HepG2 (cell line): ENCODE measurements around the gene TNFAIP3. TPM values are rescaled to one million over a fixed set of nuclear protein-coding genes. Genes with fewer than 3 reads are reported as not detected.

ENCODE experiments used
- ATAC-seq: fragments of 200-7000 bp; cut with Tn5 transposase; 3 replicates; pipeline ENCODE4 v1.9.1; 2020; ENCODE audit warnings: mild to moderate bottlenecking, moderate library complexity
- BruUV-seq: library from RNA; stranded (reverse); fragments of 400-500 nt; replicated peaks from 2 replicates; lab custom pipeline; 2021; lab: Mats Ljungman, UMichigan
- CTCF ChIA-PET: fragments of 300-600 bp; formaldehyde crosslinking; extraction: SDS; loops from one replicate; lab custom pipeline; 2021; ENCODE audit warnings: low total read pairs, inconsistent platforms, low intra/inter-chr PET ratio; lab: Yijun Ruan, JAX
- POLR2A ChIA-PET: fragments of 350-600 bp; sonication (Branson Sonifier 250); formaldehyde crosslinking; loops from one replicate; lab custom pipeline; 2020; ENCODE audit warnings: antibody characterized with exemption, inconsistent platforms; lab: Yijun Ruan, JAX
- DNase-seq: peaks from one replicate; pipeline ENCODE4 v3.0.0-alpha.2; 2015; ENCODE audit warnings: low spot score
- FAIRE-seq: peaks from 3 replicates; lab custom pipeline; 2011; peaks lifted over from hg19 to GRCh38; lab: Jason Lieb, UNC
- H2AFZ ChIP-seq: one replicate; pipeline ENCODE4 v1.6.1; 2011; ENCODE audit warnings: low read length, inconsistent platforms
- H3K27ac ChIP-seq: fragments of 300-600 bp; 3 replicates; pipeline ENCODE4 v1.8.0; 2011; ENCODE audit warnings: mixed run types, mild to moderate bottlenecking, mixed read lengths, low read length, inconsistent platforms; ENCODE audit not compliant: insufficient read depth; ENCODE audit errors: extremely low read length
- H3K27me3 ChIP-seq, 2 experiments: fragments of 200-600 bp in 1 of 2; 2 replicates in 1 of 2; 3 replicates in 1 of 2; pipeline versions ENCODE4 v1.6.0 to v1.8.0; 2011; ENCODE audit warnings: low read length in 2 of 2, mild to moderate bottlenecking in 2 of 2, moderate library complexity in 2 of 2, inconsistent platforms in 1 of 2; ENCODE audit not compliant: insufficient read depth in 2 of 2, control insufficient read depth in 1 of 2
- H3K36me3 ChIP-seq, 2 experiments: fragments of 200-600 bp in 1 of 2; replicated peaks in 1 of 2; 2 replicates in 1 of 2; 3 replicates in 1 of 2; pipeline versions ENCODE4 v1.5.1 to v1.8.0; 2011; ENCODE audit warnings: low read length in 2 of 2, inconsistent platforms in 1 of 2; ENCODE audit not compliant: insufficient read depth in 2 of 2, control insufficient read depth in 1 of 2
- H3K4me1 ChIP-seq: 2 replicates; pipeline ENCODE4 v1.5.1; 2012; ENCODE audit warnings: low read length, inconsistent platforms; ENCODE audit not compliant: insufficient read depth
- H3K4me2 ChIP-seq: 2 replicates; pipeline ENCODE4 v1.6.0; 2011; ENCODE audit warnings: low read depth, low read length, inconsistent platforms
- H3K4me3 ChIP-seq, 3 experiments: fragments of 200-600 bp in 1 of 3; sonication (generic), shearing (Covaris generic) in 1 of 3; replicated peaks in 1 of 3; 2 replicates each; pipeline ENCODE4 v1.5.1; 2011 to 2016; ENCODE audit warnings: low read length in 3 of 3, inconsistent platforms in 2 of 3, low read depth in 2 of 3, mild to moderate bottlenecking in 2 of 3, control low read depth in 1 of 3, mixed read lengths in 1 of 3; ENCODE audit not compliant: insufficient read depth in 1 of 3
- H3K79me2 ChIP-seq: one replicate; pipeline ENCODE4 v1.6.1; 2011; ENCODE audit warnings: low read length, inconsistent platforms; ENCODE audit not compliant: insufficient read depth
- H3K9ac ChIP-seq: 2 replicates; pipeline ENCODE4 v1.6.0; 2011; ENCODE audit warnings: mild to moderate bottlenecking, low read depth, low read length, inconsistent platforms; ENCODE audit not compliant: insufficient read depth
- H3K9me3 ChIP-seq: 2 replicates; pipeline ENCODE4 v1.5.1; 2012; ENCODE audit warnings: mild to moderate bottlenecking, low read length
- H4K20me1 ChIP-seq: 2 replicates; pipeline ENCODE4 v1.6.0; 2011; ENCODE audit warnings: inconsistent platforms, mild to moderate bottlenecking, low read length, moderate library complexity; ENCODE audit not compliant: insufficient read depth
- MBD4 ChIP-seq: IDR thresholded peaks from 2 replicates; pipeline ENCODE4 v1.6.1; 2012; ENCODE audit warnings: low read length, inconsistent platforms, borderline replicate concordance
- NONO ChIP-seq, 2 experiments: fragments of 450-650 bp in 1 of 2; sonication (generic) in 1 of 2; formaldehyde crosslinking in 1 of 2; IDR thresholded peaks in 1 of 2; conservative IDR thresholded peaks in 1 of 2; 2 replicates each; pipeline versions ENCODE4 v1.6.1 to v1.8.0; 2017 to 2022; ENCODE audit warnings: mild to moderate bottlenecking in 1 of 2, missing genetic modification reagents in 1 of 2, moderate library complexity in 1 of 2
- SPEN ChIP-seq: sonication (generic); formaldehyde crosslinking; IDR thresholded peaks from 2 replicates; pipeline ENCODE4 v1.5.1; 2020; ENCODE audit warnings: low read depth, mild to moderate bottlenecking, missing genetic modification reagents
- TARDBP ChIP-seq: sonication (generic); formaldehyde crosslinking; IDR thresholded peaks from 2 replicates; pipeline ENCODE4 v1.8.0; 2022; ENCODE audit warnings: mild to moderate bottlenecking, missing genetic modification reagents
- ZNF296 ChIP-seq: sonication (generic); formaldehyde crosslinking; conservative IDR thresholded peaks from 2 replicates; pipeline ENCODE4 v1.5.0; 2020; ENCODE audit warnings: mild to moderate bottlenecking, missing genetic modification reagents
- in situ Hi-C: cut with HindIII; loops from 2 replicates; pipeline ENCODE4 v1.10.0; 2017; ENCODE audit warnings: low pct_unique_long_range_greater_than_20kb; ENCODE audit not compliant: extremely low pct_ligation_motif_present
- intact Hi-C: fragments of 100-400 bp; cut with micrococcal nuclease; formaldehyde crosslinking; loops from one replicate; pipeline ENCODE4 v1.10.0; 2022; ENCODE audit not compliant: unreplicated experiment
- polyA plus RNA-seq, 8 experiments: library from polyadenylated mRNA; depleted of rRNA in 3 of 8; stranded (reverse) in 7 of 8; unstranded in 1 of 8; fragments of >200 nt; fragmentation: Illumina TruSeq in 4 of 8; extraction: Trizol in 4 of 8; gene quantifications; 2 replicates each; pipeline versions ENCODE4 v1.2.1 to v1.2.3, GENCODE V29; 2011 to 2016; ENCODE audit warnings: low read depth in 4 of 8, missing spikeins in 1 of 8, mixed read lengths in 1 of 8; ENCODE audit not compliant: insufficient read depth in 1 of 8
- total RNA-seq, 5 experiments: library from RNA; depleted of rRNA; stranded (reverse); fragments of >200 nt; fragmentation: Illumina TruSeq; extraction: Trizol; gene quantifications; 2 replicates each; pipeline ENCODE4 v1.2.3, GENCODE V29; 2016; ENCODE audit warnings: low read depth in 1 of 5
- TF ChIP-seq, protein P1 (sequence below): sonication (generic); formaldehyde crosslinking; IDR thresholded peaks from 2 replicates; pipeline ENCODE4 v1.4.0; 2020; ENCODE audit warnings: missing genetic modification reagents, borderline replicate concordance
- TF ChIP-seq, protein P2 (sequence below): sonication (generic); formaldehyde crosslinking; IDR thresholded peaks from 2 replicates; pipeline ENCODE4 v1.8.0; 2022; ENCODE audit warnings: missing genetic modification reagents, low read depth, mild to moderate bottlenecking, borderline replicate concordance
- TF ChIP-seq, protein P3 (sequence below): sonication (generic); formaldehyde crosslinking; IDR thresholded peaks from 2 replicates; pipeline ENCODE4 v1.4.0; 2020; ENCODE audit warnings: missing genetic modification reagents

TNFAIP3 gene
- total and polyA plus RNA-seq, 2 of the 13 experiments (the other 11 are each of a cell fraction or from before 2014, with no cell fraction given) = 28.2 to 47.1 TPM

DNA sequence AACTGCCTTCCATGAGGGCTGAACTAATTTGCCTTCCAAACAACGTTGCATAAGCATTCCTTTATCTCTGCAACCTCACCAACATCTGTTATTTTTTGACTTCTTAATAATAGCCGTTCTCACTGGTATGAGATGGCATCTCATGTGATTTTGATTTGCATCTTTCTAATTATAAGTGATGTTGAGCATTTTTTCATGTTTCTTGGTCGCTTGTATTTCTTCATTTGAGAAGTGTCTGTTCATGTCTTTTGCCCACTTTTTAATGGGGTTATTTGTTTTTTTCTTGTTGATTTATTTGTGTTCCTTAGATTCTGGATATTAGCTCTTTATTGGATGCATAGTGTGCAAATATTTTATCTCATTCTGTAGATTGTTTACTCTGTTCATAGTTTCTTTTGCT, 46.4 kb downstream of the TNFAIP3 start (continued):
- TF ChIP-seq, protein P1, sequence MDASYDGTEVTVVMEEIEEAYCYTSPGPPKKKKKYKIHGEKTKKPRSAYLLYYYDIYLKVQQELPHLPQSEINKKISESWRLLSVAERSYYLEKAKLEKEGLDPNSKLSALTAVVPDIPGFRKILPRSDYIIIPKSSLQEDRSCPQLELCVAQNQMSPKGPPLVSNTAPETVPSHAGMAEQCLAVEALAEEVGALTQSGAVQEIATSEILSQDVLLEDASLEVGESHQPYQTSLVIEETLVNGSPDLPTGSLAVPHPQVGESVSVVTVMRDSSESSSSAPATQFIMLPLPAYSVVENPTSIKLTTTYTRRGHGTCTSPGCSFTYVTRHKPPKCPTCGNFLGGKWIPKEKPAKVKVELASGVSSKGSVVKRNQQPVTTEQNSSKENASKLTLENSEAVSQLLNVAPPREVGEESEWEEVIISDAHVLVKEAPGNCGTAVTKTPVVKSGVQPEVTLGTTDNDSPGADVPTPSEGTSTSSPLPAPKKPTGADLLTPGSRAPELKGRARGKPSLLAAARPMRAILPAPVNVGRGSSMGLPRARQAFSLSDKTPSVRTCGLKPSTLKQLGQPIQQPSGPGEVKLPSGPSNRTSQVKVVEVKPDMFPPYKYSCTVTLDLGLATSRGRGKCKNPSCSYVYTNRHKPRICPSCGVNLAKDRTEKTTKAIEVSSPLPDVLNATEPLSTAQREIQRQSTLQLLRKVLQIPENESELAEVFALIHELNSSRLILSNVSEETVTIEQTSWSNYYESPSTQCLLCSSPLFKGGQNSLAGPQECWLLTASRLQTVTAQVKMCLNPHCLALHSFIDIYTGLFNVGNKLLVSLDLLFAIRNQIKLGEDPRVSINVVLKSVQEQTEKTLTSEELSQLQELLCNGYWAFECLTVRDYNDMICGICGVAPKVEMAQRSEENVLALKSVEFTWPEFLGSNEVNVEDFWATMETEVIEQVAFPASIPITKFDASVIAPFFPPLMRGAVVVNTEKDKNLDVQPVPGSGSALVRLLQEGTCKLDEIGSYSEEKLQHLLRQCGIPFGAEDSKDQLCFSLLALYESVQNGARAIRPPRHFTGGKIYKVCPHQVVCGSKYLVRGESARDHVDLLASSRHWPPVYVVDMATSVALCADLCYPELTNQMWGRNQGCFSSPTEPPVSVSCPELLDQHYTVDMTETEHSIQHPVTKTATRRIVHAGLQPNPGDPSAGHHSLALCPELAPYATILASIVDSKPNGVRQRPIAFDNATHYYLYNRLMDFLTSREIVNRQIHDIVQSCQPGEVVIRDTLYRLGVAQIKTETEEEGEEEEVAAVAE (CRISPR knock-in tag) = no peak
- no peak for TF ChIP-seq NONO (IDR thresholded peaks at IDR 0.05)
- TF ChIP-seq NONO (CRISPR knock-in tag; conservative IDR thresholded peaks at IDR 0.05) = no peak
- TF ChIP-seq ZNF296 (CRISPR knock-in tag) = no peak
- no peak for TF ChIP-seq MBD4
- TF ChIP-seq, protein P2, sequence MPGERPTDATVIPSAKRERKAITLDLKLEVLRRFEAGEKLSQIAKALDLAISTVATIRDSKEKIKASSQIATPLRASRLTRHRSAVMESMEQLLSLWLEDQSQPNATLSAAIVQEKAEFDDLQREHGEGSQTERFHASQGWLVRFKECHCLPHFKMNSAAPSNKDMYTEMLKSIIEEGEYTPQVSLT = no peak
- TF ChIP-seq, all 625 proteins: peak for 0

DNA sequence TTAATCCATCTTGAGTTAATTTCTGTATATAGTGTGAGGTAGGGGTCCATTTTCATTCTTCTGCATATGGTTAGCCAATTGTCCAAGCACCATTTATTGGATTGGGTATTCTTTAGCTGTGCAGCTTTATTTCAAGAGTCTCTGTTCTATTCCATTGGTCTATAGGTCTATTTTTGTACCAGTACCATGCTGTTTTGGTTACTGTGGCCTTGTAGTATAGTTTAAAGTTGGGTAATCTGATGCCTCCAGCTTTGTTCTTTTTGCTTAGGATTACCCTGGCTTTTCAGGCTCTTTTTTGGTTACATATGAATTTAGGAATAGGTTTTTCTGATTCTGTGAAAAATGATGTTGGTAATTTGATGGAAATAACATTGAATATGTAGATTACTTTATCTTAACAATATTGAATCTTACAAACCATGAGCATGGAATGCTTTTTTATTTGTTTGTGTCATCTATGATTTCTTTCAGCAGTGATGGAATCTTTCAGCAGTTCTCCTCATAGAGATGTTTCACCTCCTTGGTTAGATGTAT, 47.0 kb downstream of the TNFAIP3 start:
- ATAC-seq = no peak
- no peaks in the 10 kb centered on the region for H3K36me3 ChIP-seq
- intact Hi-C loops = no loop called here
- H4K20me1 ChIP-seq = no peaks in the 10 kb centered on the region
- peaks cover 3 to 18% of the 10 kb centered on the region in 2 experiments; a peak in 3 of 5 replicates for H3K27me3 ChIP-seq
- FAIRE-seq = no peak
- BruUV-seq = no TSS peak
- H2AFZ ChIP-seq = no peak overlapping the region
- H3K27ac ChIP-seq = no peak overlapping the region
- H3K4me1 ChIP-seq = no peaks in the 10 kb centered on the region
- no peak overlapping the region for H3K9ac ChIP-seq
- ChIA-PET POLR2A (no interaction called here), CTCF (no interaction called here)
- H3K4me3 ChIP-seq = no peak overlapping the region
- H3K9me3 ChIP-seq = peaks cover 6% of the 10 kb centered on the region; the same call in 1 of the 2 replicates
- no peak for TF ChIP-seq TARDBP (CRISPR knock-in tag)
- TF ChIP-seq, protein P3, sequence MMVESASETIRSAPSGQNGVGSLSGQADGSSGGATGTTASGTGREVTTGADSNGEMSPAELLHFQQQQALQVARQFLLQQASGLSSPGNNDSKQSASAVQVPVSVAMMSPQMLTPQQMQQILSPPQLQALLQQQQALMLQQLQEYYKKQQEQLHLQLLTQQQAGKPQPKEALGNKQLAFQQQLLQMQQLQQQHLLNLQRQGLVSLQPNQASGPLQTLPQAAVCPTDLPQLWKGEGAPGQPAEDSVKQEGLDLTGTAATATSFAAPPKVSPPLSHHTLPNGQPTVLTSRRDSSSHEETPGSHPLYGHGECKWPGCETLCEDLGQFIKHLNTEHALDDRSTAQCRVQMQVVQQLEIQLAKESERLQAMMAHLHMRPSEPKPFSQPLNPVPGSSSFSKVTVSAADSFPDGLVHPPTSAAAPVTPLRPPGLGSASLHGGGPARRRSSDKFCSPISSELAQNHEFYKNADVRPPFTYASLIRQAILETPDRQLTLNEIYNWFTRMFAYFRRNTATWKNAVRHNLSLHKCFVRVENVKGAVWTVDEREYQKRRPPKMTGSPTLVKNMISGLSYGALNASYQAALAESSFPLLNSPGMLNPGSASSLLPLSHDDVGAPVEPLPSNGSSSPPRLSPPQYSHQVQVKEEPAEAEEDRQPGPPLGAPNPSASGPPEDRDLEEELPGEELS = no peak
- TF ChIP-seq SPEN (CRISPR knock-in tag) = no peak
- H3K79me2 ChIP-seq = no peaks in the 10 kb centered on the region
- no peak overlapping the region for H3K4me2 ChIP-seq
- in situ Hi-C loops = no loop called here
- DNase-seq = no peak
